ENCODE results near the gene MACROD2.

GRCh38 chr20:14935285-14935684, 940.0 kb downstream of the MACROD2 start:
- TF ChIP-seq EZH2 (IDR thresholded peaks at IDR 0.05; ENCODE audit: borderline replicate concordance, insufficient read depth, low read length, poor library complexity, severe bottlenecking), result no peak
- no peak for TF ChIP-seq MXI1 (conservative IDR thresholded peaks at IDR 0.05; ENCODE audit: poor library complexity, severe bottlenecking)
- TF ChIP-seq CTCF (IDR thresholded peaks at IDR 0.05; ENCODE audit: poor library complexity, severe bottlenecking), result no peak
- no peak for TF ChIP-seq REST (IDR thresholded peaks at IDR 0.05; ENCODE audit: borderline replicate concordance)
